Fibroblast of gingiva (primary cell): ENCODE measurements around the gene FRMD1.

Experiments used
- DNase-seq: peaks from one replicate; pipeline ENCODE4 v3.0.0-alpha.2; 2011; ENCODE audit warnings: low read depth

The FRMD1 gene

GRCh38 chr6:168055696-168056489 is 23.1 kb downstream of the FRMD1 start:
- no peak for DNase-seq

- DNase-seq = no peak
Measured at GRCh38 chr6:168054765-168055560, 24.0 kb downstream of the FRMD1 start.

- DNase-seq = no peak
Measured at GRCh38 chr6:168053957-168054471, 25.0 kb downstream of the FRMD1 start.

DNA sequence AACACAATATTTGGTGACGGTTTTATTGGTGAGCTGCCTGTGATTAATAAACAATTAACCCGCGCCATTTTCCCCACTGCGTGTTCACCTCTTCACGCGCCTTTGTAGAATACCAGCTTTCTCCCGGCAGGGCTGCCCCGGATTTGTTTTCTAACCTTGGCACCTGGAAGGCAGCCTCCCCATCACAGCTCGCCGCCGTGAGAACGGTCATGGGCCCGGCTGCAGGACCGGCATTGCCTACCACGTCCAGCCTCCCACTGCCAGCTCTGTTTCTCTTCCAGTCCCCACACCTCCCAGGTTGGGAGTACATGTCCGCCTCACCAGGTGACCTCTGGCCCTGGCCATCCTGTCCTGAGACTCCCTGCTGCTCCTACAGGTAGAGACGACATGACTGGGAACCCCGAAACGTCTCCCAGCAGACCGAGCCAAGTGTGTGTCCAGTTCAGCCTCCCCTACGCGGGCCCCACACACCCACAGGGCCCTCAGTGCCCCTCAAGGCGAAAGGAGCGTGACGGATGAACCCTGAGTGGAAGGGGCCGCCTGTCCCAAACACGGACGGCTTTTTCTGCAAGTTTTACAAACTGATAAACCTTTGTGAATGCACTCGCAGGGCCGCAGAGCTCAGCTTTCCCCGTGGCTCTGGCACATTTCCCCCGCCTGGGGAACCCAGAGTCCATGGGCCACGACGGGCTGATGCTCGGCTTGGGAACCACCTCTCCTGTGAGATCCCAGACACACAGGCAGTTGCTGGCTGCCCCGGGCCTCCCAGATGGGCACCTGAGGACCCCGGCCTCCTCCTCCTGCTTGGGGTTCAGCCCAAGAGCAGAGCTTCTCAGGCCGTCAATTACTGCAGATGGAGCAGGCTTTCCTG is 25.7 kb downstream of the FRMD1 start:
- no peak for DNase-seq

DNA sequence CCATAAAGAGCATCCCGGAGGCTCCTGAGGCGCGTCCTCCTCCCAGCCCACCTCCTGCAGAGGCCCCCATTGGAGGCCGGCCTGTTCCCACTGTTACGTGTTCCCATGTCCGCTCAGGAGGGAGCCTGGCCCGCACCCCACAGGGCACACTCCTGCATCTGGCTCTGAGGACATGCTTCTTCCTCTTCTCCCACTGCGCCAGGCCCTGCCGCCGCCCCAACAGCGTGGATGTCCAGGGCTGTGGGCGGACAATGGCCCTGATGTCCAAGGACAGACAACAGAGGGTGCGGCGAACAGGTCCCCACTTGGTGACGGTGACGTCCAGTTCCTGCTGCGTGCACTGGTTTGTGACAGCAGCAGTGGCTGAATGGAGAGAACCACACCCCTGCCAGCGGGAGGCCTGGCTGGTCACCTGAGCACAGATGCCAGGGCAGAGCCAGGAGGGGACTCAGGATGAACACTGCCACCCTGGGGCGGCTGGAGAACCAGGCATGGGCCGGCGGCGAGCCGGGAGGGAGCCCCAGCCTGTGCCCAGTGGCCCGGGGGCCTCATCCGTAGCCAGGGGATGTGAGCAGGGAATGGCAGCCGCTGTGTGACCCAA is 26.6 kb downstream of the FRMD1 start:
- no peak for DNase-seq

DNA sequence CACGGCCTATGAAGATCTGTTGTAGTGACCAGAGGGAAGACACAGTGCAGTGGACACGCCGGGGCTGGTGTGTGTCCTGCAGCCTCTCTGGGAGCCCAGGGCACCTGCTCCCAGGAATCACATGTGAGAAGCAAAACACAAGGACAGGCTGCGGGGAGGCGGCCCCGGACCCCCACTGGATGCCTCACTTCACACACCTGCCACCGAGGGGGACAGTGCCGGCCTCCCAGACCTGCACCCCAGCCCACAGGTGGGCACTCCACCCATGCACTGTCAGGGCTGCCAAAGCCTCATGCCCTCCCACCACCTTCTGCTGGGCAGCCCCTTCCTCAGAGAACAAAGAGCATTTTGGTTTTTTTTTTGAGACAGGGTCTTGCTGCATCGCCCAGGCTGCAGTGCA is 27.4 kb downstream of the FRMD1 start:
- DNase-seq = no peak

GRCh38 chr6:168050881-168051586 is 28.0 kb downstream of the FRMD1 start:
- no peak for DNase-seq

GRCh38 chr6:168050225-168050880 is 28.7 kb downstream of the FRMD1 start:
- DNase-seq = no peak

DNA sequence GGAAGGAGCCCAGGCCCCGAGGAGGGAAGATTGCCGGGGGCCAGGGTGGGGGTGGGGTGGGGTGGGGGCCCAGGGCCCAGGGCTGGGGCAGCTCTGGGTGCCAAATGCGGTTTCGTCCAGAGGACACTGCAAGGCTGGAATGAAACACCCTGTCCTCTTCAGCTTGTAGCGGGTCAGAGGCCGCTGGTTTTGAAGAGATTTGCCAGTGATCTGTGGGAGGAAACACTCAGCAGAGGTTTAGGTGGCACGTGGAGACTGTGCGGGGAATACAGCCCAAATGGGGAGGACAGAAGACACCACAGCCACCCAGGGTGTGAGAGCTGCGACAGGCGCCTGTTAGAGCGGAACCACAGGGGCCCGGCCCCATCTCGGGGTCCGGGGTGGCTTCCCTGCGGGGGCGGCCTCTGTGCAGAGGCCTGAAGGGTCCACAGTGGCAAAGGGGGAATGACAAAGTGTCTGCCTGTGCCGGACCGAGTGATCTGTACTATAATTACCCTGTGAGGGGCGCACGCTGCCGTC is 29.2 kb downstream of the FRMD1 start:
- DNase-seq = no peak

GRCh38 chr6:168049277-168049676 is 29.7 kb downstream of the FRMD1 start:
- no peak for DNase-seq

GRCh38 chr6:168048724-168049025 is 30.3 kb downstream of the FRMD1 start:
- no peak for DNase-seq

DNA sequence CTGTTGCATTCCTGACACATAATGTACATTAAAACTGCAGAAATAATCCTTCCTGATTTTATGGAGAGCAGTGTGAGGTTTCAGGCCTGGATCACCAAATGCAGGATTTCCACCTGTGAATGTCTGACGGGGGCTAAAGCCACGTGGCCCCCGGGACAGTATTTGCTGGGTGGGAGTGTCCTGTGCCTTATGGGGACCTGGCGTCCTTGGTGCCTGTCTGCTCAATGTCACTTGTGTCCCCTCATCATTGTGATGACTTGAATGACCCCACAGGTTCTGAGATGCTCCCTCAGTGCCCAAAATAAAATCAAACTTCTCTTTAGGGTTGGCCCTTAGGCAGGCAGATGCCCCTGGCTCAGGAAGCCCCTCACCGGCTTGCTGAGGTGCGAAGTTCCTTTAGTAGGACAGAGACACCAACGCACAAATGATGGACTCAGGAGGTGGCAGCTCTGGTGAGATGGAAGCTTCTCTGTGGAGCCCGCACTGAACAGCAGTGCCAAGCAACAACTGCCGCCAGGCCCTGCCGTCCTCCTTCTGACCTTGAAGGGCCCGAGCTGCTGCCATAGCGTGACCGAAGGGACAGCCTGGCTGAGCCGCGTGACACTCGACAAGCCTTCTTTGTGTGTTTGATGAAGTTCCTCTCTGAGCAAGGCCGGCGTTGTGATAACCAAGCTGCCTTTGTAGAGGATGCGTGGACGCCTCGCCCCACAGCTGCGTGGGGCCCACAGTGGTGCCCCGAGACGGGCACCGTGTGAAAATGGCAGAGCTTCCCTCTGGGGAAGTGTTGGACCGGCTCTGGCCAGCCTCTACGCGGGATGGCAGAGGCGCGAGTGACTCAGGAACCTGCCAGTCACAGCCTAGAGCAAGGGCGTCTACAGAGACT is 30.9 kb downstream of the FRMD1 start:
- DNase-seq = no peak

- DNase-seq = no peak
Measured at GRCh38 chr6:168046696-168047095, 32.3 kb downstream of the FRMD1 start.

GRCh38 chr6:168045706-168046620 is 33.0 kb downstream of the FRMD1 start:
- no peak for DNase-seq

- DNase-seq = no peak
Measured at GRCh38 chr6:168045141-168045691, 33.8 kb downstream of the FRMD1 start.

DNA sequence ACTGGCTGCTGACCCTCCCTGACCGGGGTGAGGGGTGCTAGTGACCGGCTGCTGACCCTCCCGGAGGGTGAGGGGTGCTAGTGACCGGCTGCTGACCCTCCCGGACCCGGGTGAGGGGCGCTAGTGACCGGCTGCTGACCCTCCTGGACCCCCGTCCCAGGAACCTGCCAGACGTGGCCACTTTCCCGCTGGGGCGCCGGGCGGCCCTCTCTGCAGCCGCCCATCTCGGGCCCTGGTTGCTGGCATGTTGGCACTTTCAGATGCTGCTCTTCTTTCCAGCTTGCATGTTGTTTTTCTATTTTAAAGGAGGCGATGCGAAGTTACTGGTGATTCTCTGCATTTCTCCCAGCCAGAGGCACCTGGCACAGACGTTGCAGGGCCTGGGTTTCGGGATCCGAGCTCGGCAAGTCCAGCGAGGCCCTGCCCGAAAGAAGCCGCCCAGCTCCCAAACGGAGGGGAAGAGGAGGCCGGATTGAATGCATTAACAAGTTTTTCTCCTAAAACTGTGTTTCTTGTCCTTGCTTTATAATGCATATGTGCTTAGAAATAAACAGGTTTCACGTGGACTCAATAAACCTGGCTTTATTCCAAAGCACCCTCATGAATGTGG is 34.4 kb downstream of the FRMD1 start:
- no peak for DNase-seq

- no peak for DNase-seq
Measured at GRCh38 chr6:168043848-168044415, 35.1 kb downstream of the FRMD1 start.
